NCI-H2107 (cell line): ENCODE data around the gene NLGN1.
A peak's percentile ranks its signal among the peaks of the same experiment; 100 is the strongest.

Experiments
- DNase-seq: peaks from one replicate; lab custom pipeline; 2025; lab: John Stamatoyannopoulos, UW

NLGN1 gene

DNA sequence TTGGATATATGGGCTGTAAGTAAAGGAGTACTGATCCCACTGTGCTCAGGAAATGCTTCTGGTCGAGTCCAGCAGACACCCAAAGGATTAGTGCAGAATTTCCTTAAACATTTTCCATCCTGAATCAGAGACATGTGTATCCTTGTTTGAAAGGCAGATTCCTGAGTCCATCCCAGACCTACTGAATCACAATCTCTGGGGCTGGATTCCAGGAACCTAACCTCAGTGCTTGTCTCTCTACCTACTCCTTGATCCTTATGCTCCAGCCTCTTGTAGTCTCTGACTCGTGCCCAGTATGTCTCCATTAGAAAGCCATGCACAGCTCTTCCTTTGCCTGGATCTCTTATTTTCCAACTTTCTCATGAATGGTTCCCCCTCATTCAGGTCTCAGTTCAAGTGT lies 585.8 kb downstream of the NLGN1 start:
- DNase-seq: no peak

DNA sequence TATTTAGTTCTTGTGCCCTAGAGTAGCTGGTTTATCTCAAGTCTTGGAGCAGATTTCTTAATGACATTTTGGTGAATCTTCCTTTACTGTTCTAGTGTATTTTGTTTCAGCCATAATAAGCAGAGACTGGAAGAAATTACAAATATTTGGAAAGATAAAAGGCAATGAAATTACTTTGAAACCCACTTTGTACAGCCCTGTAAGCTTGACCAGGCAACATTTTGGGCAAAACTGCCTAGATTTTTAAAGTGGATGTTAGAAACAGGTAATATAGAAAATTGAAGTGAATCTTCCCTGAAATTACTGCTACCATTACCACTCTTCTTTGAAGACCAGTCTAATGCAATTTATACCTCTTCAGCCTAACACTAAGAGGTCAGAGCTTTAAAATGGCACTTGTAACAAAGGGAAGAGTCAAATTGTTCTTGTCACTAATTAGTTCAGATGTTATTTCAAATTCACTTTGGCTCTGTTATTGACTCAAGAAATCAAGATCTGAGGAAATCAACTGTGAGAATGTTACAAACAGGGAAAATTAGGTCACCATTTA lies 589.4 kb downstream of the NLGN1 start:
- DNase-seq: no peak

DNA sequence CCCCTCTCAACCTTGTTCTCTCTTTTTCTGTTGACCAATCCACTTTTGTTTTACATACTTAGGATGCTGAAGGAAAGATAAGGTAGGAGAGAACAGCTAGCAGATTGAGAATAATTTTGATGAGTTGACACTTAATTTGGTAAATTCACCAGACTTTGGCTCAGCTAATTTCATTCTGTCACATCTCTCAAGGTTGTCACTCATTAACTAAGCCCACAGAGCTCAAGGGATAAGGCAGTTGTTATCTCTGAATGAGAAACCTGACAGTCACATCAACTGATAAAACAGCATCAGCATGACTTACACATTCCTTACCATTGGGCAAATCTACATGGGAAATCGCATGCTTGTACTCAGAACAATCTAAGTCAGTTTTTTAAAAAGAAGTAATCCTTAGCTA lies 591.4 kb downstream of the NLGN1 start:
- no peak for DNase-seq

DNA sequence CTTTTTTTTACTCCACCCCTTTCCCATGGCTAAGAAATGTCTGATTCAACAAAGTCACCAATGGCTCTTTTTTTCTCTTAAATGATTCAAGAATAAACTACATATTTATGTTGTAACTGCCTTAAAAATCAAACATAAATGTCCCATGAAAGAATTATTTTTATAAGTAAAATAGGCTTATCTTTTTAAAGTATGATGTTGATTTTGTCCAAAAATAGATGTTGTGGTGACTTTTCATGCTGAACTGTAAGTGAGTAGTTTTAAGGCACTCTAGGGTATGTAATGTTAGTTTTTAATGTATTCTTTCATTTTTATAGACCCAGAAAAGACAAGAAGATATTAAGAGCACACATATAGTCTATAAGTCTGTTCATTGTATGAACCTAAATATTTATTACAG lies 594.9 kb downstream of the NLGN1 start:
- DNase-seq: no peak

DNA sequence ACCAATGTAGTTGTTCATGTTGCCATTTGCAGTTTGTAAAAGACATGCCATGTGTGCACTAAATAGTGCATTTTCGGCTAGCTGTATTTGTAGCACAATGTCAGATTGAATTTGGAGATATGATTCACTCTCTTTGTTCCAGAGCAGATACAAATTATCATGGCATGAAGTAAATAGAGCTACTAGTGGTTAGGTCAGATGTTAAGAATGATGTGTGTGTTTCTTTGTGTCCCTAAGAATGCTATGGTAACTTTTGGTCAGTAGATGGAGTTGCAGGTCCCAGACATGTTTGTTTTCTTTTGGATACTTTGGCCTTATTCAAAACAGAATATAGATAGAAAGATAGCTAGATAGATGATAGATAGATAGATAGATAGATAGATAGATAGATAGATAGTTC lies 595.8 kb downstream of the NLGN1 start:
- no peak for DNase-seq

DNA sequence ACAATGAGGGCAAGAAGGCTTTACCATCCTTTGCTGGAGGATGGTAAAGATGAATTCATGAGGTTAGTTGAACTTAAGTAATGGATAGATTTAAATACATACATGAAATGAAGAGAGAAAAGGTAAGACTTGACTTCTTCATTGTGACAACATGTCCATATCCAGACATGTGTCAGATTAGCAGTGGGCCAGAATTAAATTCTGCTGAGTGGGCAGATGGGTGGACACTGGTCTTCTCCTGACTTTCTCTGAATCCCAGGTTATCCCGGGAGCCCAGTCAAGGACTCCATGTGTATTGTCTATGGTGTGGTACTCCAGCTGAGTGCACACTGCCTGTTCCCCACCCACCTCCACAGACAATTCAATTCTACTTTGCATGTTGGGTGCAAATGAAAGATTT lies 603.1 kb downstream of the NLGN1 start:
- DNase-seq: no peak

DNA sequence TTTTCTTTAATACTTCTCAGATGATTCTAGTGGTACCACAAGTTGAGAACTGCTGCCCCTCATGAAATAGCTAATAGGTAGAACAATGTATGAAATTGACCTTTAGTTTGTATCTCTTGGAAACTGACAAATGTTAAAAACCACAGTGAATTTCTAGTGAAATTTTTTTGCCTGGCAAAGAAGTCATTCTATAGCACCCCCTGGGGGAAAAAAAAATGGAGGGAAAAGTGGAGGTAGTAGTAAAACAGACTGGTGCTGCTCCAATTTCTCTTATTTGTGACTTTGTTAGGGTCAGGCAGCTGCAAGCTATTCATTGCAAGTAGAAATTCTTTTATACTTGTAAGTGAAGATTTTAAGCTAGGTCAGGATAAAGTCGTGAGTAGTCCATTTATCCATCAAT lies 605.0 kb downstream of the NLGN1 start:
- no peak for DNase-seq

DNA sequence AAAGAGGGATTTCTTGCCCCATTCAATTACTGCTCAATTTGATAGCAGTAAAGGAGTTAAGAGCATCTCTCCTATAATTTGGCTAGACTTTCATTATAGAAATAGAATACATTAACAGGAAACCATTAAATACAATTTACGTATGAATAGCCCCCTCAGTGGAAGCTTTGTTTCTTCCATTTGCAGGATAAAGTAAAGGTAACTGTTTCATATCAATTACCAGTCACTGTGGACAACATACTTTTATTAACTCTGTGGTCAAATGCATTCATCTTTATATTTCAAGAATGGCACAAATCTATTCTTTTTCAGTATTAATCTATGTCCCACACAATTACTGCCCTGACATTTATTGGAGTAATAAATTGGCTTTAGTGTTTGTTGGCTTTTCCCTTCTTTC lies 613.4 kb downstream of the NLGN1 start:
- no peak for DNase-seq

DNA sequence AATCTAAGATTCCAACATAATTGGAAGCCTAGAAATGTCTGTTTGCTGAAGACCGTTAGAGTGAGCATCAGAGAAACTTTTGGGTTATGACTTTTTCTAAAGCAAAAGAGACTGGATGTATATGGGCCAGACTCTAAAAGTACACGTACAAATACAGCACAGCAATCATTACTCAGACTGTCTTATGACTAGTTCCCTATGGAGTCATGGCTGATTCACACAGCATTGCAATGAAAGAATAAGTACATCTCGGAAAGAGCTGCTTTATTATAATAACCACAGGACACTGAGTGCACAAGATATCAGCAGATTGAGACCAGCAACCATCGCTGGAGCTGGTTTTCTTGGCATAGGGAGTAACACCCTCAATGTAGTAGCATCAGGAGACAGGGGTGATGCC lies 618.6 kb downstream of the NLGN1 start:
- no peak for DNase-seq

DNA sequence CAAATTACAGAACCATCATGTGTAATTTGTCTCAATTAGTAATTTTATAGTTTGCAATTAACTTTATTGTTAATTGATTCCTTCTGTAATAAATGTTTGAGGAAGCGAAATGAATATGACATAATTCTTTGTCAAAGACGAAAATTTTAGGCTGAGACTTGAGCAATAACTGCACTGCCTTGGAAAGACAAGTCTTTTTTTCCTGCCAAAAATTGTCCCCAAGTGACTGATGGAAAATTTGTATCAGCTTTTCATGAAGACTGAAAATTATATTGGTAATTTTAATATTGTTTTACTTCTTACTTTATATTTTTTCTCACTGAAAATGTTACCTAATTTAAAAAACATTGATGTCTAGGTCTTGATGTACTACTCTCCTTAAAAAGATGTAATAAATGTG lies 622.6 kb downstream of the NLGN1 start:
- DNase-seq: no peak

DNA sequence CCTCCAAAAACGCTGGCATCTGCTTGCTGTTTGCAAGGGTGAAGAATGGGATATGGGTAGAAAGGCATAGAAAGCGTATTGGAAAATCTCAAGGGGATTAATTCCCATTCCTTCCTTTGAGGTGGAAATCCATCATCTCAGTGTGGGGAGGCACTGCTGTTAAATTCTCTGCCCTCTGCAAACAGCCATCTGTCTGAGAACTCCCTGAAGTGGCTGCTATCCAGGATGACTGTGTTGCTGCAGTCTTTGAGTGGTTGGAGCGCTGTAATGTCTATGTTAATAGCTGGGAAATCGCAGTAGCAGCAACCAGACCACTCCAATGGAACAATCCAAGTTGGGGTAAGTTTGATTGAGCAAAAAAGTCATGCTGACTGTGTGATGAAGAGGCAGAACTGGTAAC lies 625.9 kb downstream of the NLGN1 start:
- peak; percentile 40 for DNase-seq

DNA sequence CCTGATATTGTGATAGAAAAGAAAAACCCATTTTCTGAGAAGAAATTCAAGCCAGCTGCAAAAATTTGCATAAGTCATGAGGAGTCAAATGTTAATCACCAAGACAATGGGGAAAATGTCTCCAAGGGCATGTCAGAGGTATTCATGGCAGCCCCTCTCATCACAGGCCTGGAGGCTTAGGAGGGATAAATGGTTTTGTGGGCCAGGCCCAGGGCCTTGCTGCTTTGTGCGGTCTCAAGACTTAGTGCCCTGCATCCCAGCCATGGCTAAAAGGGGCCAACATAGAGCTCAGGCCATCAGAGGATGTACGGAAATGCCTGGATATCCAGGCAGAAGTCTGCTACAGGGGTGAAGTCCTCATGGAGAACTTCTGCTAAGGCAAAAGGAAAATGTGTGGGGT lies 631.1 kb downstream of the NLGN1 start:
- no peak for DNase-seq

DNA sequence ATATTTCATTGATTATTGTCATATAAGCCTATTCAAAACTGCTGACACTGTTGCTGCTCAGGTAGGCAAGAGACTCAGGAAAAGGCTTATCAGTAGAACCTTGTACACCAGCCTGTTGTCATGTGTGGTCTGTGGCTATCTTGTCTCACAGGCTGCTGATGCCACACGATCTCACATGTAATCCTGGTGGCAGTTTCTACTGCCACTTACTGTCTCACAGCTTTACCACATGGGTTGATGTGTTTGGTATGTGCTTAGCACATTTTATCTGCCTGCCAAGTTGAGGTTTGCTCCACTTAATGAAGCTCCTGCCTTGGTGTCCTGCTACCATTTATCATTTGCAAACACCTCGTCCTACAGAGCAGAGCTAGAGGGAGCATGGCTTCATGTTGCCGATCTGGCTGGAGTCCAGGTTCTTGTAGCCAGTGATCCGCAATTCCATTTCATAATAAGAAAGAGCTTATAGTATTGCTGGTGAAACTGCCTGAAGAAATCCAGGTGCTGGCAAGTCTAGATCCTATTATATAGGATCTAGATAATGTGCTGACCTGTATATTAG lies 637.9 kb downstream of the NLGN1 start:
- peak; percentile 63 for DNase-seq

DNA sequence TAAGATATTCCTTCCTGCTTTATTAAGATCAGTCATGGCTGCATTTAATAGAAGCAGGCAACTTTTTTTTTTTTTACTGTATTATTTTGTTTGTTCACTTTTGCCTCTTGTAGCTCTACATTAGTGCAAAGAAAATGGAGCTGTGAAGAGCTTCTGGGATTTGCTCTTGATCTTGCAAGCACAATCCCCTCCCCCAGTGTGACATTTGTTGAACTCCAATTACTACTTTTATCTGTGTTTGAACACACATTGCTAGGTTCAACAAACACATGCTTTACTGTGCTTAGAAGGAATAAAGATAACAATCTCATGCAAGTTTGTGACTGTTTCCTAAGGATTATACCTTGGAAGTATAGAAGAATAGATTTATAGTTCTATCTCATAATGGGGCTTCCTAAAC lies 648.8 kb downstream of the NLGN1 start:
- DNase-seq: no peak

DNA sequence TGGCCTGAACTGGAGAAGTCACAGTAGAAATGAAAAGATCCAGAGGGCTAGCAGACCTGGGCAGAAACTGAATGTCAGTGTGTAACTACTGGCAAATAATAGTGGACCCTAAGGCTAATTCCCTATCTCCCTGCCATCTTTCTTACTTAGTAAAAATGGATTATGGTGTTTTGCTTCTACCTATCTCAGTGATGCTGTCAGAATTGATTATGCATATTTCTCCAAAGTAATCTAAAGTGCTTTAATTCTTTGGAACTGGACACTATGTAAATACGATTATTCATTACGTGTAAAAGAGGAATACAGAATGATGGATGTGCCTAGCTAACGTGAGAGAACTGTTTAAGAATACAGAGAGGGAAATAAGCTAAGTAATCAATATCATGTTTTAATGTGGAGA lies 651.9 kb downstream of the NLGN1 start:
- no peak for DNase-seq

DNA sequence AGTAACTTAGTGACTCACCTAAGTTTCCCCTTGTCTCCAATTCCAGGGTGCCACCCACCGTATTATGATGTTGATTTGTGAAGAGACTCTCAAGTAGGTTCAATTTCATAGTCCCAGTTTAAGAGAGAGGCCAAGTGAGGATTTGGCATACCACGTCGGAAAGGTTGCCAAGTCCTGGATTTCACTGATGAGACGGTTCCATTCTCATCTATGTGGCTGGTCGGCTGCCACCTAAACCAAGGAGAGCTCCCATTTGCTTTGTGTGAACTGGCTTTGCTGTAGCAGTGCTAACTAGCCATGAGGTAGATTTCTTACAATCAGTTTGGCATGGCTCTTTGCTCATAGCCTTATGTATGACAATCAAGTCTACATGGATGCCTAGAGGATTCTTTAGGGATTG lies 653.6 kb downstream of the NLGN1 start:
- no peak for DNase-seq

DNA sequence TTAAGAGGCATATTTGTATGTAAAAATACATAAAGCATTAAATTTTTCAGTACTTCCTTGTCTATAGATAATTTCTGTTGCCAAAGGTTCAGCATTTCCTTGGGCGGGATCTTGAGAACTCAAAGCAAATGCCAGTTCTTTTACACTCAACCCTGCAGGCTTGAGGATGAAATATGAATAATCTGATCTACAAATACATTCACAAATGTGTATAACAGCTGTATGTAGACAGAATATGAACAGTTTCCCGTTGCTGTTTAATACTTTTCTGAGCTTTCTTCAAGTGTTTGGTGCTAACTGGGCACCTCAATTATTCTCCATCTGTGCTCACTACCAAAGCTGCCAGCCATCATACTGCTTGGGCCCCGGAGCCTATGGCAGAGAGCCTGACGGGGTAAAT lies 661.3 kb downstream of the NLGN1 start:
- DNase-seq: no peak

DNA sequence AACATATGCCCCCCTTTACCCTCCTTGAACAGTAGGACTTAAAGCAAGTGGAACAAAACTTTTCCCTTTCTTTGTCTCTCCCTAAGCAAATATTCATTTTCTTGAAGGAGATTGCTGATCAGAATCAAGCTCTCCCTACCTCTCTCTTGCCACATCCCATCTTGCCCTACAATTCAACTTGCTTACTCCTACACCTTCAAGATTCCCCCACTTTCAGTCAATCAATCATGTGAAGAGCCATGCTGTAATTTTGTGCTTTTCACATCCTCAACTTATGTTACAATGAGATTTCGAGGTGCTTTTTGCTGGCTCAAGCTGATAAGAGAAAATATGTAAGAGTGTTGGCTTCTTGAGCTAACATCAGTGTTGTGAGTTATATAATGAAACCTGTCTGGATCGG lies 662.9 kb downstream of the NLGN1 start:
- no peak for DNase-seq

DNA sequence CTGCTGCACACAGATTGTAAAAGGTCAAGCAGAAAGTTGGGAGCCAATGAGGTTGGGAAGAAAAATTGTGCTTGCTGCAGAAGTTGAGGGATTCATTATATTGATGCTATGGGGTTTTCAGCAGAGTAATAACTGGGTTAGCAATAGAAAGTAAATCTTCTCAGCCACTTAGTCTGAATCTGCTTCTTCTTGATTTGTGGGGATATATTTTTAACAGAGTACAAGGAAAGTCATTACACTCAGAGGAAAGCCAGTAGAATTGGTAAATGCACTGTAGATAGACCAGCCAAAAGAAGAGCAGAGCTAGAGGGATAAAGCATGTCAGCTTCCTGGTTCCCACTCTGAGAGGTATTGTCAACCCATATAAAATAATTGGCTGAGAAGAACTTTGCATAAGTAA lies 663.6 kb downstream of the NLGN1 start:
- DNase-seq: no peak

DNA sequence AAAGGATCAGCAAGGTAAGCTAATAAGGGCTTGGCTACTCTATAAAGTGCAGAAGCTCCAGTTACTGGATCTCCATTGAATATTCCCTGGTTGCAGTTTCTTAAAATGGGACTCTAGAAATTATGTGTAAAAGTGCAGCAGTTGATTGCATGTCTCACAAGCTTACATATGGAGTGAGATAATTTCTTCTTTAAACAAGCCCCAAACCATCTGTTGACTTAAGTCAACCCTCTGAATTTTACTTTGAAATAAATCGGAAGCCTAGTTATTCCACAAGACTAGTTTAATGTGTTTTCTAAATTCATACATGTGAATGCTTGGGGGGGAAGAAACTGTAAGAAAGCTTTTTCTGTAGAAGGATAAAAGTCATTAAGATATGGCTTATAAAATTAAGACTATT lies 664.2 kb downstream of the NLGN1 start:
- DNase-seq: no peak

DNA sequence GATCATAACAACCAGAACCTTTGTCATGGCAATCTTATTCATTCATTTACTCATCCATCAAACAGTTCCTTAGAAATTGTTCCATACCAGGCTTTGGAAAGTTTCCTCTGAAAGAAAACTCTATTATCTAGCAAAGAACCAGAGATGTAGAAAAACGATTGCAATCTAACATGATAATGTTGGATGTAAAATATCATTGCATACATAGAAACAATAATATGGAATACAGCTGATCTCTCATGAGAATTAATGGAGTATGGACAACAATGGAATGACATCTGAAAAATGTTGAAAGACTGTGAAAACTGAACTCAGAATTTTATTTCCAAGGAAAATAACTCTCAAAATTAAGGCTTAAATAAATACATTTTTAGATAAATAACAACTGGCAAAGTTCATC lies 665.4 kb downstream of the NLGN1 start:
- no peak for DNase-seq

DNA sequence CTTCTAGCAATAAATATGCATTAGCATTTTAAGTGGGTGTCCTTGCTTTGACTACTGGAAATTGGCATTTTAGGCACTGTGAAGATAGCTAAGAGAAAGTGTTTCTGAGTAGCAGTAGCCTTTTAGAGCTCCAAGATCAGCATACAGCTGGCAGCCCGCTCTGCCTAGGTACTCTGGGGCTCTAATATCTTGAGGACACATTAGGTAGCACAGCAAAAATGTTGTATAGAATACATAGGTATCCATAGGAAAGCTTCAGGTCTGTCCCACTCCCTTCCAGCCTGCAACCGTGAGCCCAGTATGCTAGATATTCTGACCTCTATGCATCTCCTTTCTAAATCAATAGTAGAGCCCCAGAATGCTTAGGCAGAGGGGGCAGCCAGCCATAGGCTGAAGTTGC lies 670.5 kb downstream of the NLGN1 start:
- no peak for DNase-seq

DNA sequence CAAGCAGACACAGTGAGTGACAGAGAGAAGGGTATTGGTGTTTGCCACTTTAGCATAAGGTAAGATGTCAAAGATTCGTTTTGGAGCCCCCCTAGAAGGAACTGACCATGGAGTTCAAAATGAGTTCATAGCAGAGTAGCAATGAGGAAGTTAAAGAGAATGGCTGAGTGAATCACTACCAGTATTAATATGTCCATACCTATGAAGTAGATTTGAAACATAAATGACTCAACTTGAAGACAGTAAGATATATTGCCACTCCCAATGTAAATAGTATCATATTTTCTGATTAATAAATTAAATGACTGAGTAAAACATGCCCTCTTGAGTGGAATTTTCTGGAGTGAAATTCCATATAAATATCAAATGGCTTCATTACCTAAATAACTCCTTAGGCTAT lies 675.1 kb downstream of the NLGN1 start:
- DNase-seq: no peak

DNA sequence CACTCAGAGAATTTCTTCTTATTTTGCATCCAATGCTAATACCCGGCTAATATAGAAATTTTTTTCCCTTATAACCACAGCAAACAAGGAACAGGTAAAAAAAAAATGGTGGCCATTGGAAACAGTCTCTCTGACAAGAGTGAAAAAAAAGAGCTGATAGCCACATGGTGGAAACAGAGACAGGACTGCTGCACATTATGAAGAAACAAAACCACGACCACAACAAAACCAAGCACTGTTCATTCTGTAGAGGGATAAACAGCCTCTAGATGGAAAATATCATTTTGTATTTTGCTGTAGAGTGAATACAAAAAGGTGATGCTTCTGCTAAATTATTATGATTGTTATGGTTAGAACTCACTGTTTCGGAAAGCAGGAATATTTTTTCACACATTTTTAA lies 686.2 kb downstream of the NLGN1 start:
- no peak for DNase-seq

DNA sequence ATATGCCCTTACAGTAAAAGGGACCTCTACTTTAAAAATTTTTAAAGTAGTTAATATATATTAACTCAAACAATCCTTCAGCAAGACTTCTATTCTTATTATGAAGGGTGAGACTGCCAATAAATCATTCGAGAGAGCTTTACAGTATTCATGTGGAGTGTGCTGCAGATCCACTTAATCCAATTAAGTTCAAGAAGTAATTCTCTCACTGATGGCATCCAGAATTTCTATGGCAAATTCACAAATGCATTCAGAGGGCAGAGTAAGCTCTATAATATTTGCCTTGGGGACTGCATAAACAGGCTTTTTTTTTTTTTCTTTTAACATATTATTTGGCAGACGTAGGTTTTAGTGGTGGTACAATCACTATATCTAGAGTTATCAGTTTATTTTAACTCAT lies 692.0 kb downstream of the NLGN1 start:
- no peak for DNase-seq
